Globus pallidus (tissue), 1 donor: ENCODE results near the gene TMED4.
"Not testable (repeated sequence)": the region's sequence is repeated elsewhere in the genome, so short reads cannot be mapped to it uniquely, and the experiment has no call there.

Experiments used
- DNase-seq: peaks from one replicate; pipeline ENCODE4 v3.0.0-alpha.2; 2015; ENCODE audit warnings: low spot score

TMED4 gene

DNA sequence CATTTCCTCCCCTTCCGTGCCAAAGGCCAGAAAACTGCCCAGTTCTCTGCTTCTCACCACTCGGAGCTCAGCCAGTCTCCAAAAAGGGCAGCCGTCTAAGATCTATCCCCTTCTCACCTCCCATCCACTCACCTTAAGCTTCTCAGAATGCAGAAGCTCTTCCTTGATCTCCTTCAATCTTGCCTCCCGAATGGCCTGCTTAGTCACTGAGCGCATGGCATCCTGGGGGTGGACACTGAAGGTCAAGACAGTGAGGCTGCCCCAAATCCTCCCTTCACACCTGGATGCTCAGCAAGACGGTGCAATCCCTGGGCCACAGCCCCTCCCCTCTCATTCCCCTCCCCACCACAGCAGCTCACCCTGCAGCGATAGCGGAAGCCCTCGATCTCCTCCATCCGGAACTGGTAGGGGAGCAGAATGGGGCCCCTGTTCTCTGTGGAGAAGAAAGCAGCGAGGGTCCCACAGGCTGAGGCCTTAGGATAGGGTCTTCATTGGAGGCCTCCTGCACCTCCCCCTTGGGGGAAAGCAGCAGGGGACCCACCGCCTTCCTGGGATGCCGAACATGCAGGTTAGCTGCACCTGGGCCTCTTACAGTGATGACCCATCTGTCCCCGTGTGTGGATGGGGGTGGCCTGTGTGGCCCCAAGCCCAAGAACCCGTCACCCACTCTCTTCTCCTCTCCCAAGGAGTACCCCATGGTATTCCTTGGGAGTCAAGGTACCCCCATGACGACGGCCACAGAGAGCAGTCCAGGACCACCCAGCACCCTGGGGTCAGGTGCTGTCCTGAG, 13.1 kb downstream of the TMED4 start:
- DNase-seq = no peak

DNA sequence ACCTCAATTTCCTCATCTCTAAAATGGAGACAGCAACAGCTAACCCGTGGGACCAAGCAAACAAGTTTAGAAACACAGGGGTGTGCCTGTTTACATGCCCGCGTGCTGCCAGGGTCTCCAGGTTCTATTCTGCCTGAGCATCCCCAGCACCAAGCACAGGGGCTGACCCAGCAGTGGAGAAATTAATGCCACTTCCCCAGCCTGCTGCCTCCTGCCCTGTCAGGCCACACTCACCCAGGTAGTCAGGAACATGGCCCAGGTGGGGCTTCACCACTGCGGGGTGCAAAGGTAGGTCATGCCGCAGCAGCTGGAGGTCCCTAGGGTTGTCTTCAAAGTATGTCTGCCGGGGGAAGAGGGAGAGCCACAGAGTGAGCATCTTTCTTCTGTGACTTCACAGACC, 14.1 kb downstream of the TMED4 start:
- no peak for DNase-seq

DNA sequence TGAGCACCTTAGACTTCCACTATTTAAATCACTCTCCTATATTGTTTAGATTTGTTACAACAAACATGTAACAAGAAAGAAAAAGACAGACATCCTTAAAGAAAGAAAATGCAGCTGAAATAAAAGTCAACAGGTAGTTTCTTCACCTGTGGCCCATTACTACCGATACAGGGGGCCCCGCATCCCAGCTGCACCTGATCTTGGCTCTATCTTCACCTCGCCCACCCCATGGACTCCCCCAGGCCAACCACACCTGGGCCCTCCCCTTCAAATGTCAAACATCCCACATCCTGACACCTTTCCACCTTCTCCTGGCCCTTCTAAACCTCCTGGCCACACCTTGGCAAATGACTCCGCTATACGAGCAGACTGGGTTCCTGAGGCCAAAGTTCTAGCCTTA, 15.4 kb downstream of the TMED4 start:
- DNase-seq = no peak

DNA sequence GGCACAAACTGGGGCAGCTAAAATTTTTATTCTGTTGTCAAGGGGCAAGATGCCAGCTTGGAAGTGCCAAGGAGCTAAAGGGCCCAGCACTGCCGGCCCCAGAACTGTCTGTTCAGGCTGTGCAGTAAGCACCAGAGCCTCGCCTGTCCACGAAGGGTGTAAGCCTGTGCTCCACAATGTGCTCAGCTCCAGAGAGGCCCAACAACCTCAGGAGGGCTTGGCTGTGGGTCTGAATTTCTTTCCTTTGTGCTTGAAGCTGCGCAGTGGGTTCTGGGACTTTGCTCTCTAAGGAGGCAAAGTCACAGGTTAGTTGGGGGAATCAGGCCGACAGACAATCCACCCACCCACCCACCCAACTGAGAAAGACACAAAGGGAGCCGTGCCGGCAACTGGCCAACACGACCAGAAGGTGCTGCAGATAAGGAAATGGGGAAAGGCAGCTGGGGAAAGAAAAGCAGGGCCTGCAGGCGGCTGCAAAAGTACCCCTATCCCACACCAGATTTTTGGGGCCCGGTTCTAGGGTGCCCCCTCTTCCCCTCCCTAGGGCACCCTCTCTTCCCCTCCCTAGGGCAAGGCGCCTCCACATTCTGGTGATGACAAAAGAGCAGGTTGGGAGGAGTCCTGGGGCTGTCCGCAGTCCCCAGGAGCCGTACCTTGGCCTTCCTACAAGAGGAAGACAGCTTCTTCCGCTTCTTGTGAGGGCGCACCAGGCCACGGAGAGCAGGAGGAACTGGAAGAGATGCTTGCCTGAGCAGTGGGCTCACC, 16.1 kb downstream of the TMED4 start:
- DNase-seq = no peak

DNA sequence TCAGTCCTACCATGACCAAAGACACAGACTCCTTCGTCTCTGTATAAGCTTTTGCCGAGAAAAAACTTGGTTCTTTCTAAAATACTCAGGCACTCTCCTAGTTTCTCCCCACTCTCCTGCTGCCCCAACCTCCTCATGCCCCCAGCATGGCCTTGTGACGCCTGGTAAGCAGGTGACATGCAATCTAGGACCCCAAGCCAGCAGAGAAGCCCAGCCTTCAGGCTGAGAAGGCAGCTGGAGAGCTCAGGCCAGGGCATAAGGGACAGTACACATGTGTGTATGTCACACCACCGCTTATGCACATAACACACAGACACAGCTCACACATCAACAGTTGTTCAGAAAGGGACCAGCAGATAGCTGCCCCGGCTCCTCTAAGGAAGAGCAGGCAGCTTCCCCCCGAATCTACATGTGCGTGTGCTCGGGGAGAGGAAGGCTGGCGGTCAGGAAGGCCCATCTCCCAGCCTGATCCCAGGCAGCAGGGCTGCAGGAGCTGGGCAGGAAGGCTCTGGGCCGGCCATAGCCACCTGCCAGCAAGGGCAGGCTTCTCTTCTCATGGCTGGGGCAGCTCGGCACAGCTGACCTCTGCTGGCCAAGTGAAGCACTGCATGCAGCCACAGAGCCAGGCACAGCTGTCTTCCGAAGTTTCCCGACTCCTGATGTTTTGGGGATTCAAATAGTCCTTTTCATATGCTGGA, 16.8 kb downstream of the TMED4 start:
- peak; percentile 52 for DNase-seq

DNA sequence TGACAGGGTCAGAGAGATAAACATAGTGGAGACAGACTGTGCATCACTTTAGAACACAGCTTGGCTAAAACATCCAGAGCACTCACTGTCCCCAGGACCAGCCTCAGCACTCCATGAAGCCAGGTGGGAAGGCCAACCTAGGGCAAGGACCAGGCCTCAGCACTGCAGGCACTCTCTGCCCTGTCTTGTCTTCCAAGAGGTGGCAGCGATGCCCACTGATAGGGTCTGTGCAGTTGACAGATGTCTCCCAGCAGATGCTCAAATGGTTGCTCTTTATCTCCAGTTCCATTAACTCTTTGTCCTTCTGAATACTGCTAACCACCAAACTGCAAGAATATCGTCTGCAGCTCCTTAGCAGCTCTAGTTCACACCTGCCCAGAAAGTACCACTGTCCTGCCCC, 17.4 kb downstream of the TMED4 start:
- no peak for DNase-seq

DNA sequence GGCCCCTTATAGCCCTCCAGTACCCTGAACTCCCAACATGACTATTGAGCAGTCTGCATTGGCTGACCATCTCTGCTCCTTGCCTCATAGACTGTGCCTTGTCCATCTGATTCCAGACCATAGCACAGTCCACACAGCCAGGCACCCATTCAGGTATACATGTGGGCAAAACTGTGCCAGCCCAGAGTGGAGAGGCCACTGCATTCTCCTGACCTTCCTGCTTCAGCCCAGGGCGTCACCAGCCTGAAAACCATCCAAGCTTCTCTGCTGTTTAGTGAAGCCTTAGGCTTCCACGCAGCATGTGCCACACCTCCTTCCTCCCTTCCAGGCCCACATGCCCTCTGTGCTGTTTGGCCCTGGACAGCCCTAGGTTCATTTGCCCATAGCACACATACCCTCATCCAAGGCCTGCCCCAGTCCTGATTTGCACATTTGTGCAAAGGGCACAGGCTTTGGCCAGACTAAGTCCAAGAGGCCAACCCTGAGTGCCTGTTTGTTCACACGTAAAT, 18.8 kb downstream of the TMED4 start:
- no peak for DNase-seq

DNA sequence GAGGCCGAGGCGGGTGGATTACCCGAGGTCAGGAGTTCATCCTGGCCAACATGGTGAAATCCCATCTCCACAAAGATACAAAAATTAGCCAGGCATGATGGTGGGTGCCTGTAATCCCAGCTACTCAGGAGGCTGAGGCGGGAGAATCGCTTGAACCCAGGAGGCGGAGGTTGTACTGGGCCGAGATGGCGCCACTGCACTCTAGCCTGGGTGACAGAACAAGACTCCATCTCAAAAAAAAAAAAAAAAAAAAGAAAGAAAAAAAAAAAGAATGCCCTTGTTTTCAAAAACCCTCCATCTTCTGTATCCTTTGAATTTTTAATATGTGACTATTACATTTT, 19.4 kb downstream of the TMED4 start:
- not testable (repeated sequence) for DNase-seq

DNA sequence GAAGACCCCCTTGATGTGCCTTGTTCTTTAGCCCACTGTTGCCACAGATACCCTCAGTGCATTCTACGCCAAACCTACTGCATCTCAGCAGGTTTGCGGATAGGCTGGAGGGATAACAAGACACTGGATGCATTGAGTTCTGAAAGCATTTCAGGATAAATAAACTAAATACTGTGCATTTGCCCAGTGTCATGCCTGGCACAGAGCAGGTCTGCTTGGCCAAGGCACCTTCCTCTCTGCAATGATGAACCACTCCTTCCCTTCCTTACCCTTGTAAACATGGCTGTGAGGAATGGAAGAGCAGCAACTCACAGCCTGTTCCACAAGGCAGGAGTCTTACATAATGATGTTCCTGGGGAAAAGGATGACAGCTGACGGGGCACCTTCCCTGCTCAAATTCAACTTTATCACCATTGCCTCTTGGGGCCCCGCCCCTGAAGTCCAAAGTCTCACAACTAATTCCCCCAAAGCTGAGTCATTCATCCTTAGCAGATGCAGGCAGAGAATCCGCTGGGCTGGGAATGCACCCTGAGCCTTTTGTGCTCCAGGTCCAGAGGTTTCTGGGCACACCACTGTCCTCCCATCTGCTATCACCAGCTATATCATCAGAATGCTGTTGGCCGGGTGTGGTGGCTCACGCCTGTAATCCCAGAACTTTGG, 19.9 kb downstream of the TMED4 start:
- DNase-seq = no peak

DNA sequence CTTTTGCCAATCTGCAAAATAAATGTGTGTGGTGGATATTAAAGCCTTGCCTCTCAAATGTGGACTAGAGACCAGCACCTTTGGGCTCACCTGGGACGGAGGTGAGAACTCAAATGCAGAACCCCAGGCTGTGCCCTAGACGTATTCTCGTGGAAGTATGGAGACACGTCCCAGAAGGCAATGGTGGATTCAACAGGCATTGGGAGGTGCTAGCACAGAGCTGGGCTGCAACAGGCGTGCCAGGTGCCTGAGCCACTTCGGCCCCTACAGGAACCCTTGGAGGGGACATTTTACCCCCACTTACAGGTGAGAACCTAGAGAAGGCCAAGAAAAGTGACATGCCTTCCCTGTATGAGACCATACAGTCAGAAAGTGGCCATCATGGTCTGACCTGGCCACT, 20.6 kb downstream of the TMED4 start:
- DNase-seq = no peak

DNA sequence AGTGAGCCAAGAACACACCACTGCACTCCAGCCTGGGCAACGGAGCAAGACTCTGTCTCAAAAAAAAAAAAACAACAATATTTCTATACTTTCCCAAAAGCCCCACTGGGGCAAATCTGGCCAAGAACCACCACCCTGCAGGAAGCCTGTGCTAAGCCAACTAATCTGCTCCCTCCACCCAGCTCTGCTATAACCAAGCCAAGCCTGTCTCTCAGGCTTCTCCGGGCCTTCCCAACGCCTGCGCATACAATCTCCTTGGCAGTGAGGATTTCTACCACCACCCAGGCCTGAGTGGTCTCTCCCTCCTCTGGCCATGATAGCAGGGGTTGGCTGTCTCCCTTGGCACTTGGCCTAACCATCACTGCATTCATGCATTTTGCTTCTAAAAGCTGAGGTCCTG, 22.5 kb downstream of the TMED4 start:
- DNase-seq = no peak

DNA sequence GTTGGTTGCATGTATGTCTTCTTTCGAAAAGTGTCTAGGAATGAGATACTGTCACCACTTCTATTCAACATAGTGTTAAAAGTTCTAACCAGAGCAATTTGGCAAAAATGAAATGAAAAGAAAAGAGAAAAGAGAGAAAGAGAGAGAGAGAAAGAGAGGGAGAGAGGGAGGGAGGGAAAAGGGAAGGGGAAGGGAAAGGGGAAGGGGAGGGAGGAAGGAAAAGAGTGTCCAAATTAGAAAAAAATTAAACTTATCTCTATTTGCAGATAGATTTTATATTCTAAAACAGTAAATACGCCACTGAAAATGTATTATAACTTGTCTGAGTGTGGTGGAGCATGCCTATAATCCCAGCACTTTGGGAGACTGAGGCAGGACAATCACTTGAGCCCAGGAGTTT, 24.5 kb downstream of the TMED4 start:
- no peak for DNase-seq

DNA sequence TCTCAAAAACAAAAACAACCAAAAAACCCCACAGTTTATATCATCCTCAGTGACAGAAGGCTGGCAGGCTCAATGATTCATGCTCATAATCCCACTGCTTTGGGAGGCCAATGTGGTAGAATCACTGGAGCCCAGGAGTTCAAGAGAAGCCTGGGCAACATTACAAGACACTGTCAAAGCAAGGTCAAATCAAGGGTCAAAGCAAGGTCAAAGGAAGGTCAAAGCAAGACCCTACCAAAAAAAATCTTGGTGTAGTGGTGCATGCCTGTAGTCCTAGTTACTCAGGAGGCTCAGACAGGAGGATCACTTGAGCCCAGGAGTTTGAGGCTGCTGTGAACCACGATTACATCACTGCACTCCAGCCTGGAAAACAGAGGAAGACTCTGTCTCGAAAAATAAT, 26.7 kb downstream of the TMED4 start:
- no peak for DNase-seq

DNA sequence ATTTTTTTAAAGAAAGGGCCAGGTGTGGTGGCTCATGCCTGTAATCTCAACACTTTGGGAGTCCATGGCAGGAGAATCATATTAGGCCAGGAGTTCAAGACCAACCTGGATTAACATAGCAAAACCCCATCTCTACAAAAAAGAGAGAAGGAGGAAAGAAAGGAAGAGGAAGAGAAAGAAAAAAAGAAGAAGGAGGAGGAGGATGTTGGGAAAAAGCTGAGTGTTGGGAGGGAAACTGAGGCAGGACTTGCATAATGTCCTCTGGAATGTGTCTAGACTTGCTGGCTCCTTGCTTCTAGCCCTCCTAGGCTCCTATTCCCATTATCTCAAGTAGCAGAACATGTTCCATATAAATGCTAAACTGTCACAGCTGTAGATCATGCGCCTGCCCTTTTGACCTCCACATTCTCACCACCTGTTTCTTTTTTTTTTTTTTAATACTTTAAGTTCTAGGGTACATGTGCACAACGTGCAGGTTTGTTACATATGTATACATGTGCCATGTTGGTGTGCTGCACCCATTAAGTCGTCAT, 29.5 kb downstream of the TMED4 start:
- DNase-seq = not testable (repeated sequence)

DNA sequence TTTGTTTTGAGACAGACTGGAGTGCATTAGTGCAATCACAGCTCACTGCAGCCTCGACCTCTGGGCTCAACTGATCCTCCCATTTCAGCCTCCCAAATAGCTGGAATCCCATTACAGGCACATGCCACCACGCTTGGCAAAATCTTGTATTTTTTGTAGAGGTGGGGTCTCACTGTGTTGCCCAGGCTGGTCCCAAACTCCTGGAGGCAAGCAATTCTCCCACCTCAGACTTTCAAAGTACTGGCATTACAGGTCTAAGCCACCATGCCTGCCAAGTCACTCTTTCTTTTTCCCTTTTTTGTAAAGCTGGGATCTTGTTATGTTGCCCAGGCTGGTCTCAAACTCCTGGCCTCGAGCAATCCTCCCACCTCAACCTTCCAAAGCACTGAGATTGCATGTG, 32.6 kb downstream of the TMED4 start:
- no peak for DNase-seq

DNA sequence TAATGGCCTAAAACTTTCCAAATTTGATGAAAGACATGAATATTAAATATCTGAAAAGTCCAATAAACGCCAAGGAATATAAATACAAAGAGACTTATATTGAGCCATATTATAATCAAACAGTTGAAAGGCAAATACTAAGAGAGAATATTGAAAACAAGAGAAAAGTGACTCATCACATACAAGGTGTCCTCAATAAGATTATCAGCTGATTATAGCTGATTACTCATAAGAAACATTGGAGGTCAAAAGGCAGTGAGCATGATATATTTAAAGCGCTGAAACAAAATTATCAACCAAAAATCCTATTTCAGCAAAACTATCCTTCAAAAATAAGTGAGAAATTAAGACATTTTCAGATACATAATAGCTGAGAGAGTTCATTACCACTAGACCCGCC, 33.1 kb downstream of the TMED4 start:
- no peak for DNase-seq

DNA sequence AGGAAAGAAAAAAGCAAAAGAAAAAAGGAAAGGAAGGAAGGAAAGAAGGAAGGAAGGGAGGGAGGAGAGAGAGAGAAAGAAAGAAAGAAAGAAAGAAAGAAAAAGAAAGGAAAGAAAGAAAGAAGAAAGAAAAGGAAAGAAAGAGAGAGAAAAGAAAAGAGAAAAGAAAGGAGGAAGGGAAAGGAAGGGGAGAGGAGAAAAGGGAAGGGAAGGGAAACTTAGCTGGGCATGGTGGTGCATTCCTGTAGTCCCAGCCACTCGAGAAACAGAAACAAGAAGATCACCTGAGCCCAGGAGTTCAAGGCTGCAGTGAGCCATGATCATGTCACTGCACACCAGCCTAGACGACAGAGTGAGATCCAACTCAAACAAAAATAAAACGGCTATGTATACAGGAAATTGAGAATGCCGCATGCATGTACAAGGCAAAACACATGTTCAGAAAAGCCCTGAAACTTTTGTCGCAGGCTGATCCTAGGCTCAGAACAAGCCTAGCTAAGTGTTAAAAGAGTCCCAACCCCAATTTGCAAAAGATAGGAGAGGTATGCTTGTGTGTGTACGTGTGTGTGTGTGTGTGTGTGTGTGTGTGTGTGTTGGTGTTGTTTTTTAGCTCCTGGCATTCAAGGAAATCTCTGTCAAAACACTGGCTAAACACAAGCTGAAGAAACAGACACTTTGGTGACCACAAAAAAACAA, 34.3 kb downstream of the TMED4 start:
- DNase-seq = no peak

DNA sequence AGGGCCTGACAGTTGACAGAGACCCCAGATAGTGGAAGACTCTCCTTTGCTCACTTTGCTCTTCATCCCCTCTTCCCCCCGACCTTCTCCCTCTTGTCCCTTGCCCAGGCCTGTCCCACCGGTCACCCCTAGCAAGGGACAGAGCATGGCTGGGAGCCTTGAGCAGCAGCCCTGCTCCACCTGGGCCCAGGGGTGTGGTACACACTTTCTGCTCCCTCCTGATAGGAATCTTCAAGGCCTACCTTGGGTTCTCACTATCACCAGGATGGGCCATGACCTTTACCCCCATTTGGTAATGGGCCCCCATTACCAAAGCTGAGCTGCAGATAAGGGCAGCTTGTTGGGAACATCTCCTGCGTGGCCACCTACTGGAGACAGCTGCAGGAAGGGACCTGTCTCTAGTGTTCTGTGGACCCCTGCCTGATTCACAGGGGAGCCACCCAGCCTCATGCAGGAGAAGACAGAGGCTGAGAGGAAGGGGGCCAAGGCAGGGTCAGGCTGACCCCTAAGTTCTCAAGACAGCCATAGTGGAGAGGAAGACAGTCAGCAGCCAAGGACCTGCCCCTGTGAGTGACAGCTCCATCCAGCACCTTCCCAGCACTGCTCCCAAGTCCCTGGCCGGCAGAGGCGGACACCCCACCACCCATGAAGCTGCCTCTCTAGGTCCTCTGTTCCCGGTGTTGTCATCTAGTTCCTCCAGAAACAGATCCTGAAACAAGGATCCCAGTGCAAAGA, 40.0 kb downstream of the TMED4 start:
- DNase-seq = no peak

DNA sequence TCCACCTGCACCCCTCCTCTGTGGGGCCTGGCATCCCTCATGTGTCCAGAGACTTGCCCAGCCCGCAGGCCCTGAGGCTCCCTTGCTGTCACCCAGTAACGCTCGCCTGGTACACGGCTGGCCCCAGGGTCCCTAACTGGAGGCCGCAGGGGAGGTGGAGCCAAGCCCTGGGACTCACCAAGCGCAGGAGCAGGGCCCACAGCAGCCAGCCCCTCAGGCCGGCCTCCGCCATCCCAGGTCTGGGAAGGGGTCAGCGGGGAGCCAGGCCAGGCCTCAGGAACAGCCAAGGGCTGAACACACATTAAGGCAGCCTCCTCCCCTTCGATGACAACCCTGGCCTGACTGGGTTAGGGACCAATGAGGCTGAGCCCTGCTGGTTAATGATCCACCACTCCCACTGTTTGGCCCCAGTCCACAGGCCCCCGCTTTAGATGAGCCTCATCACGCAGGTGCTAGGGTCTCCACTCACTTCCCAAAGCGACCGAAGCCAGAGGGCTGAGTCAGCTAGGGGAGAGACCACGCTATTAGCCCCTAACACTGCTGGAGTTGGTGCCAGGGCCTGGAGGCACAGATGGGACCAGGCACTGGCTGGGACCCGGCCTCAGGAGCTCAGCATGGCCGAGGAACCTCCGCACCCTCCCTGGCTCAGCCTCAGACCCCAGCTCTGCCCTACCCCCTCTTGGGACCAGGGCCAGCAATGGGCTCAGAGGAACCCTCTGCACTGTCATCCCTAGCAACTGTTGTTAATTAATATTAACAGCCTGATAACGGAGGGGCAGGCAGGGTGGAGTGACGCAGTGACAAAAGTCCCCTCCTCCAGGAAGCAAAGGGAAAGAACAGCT, 40.8 kb downstream of the TMED4 start, which contains the start of gene NPC1L1:
Gene NPC1L1 (minus strand): TSS at position 303 of the 842 bp plus-strand sequence. CDS start 71 bp downstream, at position 232.
- no peak for DNase-seq

DNA sequence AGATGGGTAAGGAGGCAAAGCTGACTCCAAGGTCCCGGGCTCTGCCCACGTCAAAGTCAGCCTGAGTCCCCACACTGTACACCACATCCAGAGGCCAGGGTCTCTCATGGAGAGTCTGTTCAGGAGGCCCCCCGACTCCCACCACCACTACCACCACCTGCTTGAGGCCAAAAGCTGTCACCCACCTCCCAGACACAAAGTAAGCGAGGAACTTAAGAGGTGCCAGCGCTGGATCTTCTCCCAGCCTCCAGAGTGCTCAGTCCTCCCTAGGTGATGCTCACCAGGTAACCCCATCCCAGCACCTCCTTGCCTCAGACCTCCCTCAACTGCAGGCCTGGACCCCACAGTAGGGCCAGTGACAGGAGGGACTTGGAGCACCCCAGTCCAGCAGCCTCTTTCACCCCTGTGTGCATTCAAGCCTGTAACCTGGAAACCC, 41.4 kb downstream of the TMED4 start:
- no peak for DNase-seq
